ENCODE results near the gene SPATA31D4.
A peak's percentile ranks its signal among the peaks of the same experiment; 100 is the strongest.

The SPATA31D4 gene

DNA sequence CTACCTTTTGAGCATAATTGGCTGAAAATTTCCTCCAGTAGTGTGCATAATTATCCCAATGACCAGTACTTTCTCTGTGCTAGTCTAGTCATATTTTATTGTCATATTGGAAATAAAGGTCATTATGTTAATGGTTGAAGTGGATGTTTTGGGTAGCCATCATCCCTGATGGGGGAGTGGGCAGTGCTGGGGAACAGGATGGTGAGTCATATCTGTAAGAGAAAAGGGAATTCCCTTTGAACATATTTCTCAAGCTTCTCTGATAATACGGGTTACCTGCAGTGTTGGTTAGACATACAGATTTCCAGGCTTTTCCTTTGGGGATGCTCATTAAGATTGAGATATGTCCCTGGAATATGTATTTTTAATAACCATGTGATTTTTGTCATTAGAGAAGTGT, 33.3 kb upstream of the SPATA31D4 start:
- TF ChIP-seq, protein P1, sequence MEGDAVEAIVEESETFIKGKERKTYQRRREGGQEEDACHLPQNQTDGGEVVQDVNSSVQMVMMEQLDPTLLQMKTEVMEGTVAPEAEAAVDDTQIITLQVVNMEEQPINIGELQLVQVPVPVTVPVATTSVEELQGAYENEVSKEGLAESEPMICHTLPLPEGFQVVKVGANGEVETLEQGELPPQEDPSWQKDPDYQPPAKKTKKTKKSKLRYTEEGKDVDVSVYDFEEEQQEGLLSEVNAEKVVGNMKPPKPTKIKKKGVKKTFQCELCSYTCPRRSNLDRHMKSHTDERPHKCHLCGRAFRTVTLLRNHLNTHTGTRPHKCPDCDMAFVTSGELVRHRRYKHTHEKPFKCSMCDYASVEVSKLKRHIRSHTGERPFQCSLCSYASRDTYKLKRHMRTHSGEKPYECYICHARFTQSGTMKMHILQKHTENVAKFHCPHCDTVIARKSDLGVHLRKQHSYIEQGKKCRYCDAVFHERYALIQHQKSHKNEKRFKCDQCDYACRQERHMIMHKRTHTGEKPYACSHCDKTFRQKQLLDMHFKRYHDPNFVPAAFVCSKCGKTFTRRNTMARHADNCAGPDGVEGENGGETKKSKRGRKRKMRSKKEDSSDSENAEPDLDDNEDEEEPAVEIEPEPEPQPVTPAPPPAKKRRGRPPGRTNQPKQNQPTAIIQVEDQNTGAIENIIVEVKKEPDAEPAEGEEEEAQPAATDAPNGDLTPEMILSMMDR (IDR thresholded peaks at IDR 0.05) = no peak
- no peak overlapping the region for H3K27ac ChIP-seq
- no peak overlapping the region for H3K4me3 ChIP-seq
- no peak for DNase-seq (ENCODE audit: low spot score)

DNA sequence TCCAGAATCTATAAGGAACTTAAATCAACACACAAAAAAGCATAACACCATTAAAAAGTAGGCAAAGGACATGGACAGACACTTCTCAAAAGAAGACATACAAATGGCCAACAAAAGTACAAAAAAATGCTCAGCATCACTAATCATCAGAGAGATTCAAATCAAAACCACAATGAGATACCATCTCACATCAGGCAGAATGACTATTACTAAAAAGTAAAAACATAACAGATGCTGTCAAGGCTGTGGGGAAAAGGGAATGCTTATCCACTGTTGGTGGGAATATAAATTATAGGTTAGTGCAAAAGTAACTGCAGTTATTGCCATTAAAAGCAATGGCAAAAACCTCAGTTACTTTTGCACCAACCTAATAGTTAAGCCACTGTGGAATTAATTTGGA, 32.2 kb upstream of the SPATA31D4 start:
- no peak overlapping the region for H3K27ac ChIP-seq
- TF ChIP-seq, protein P1 (IDR thresholded peaks at IDR 0.05) = no peak
- no peak for DNase-seq (ENCODE audit: low spot score)
- H3K4me3 ChIP-seq = no peak overlapping the region

DNA sequence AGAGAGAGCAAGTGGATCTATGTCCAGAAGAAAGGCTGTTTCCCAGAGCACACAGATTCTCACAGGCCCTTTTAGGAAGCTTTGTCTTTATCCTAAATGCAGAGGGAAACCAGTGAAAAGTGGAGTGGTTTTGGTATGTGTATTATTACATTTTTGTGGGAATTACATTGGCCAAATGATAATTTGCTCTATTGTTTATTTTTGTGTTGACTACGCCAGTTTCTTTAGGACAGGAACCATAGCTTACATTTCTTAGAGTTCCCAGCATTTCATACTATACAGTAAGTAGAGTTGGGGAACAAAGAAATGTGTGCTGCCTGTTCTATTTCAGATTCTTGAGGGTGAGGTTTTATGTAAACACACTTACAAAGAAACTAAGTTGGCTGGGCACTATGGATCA, 29.4 kb upstream of the SPATA31D4 start:
- no peak for DNase-seq (ENCODE audit: low spot score)
- H3K4me3 ChIP-seq = no peak overlapping the region
- TF ChIP-seq, protein P1 (IDR thresholded peaks at IDR 0.05) = no peak
- H3K27ac ChIP-seq = no peak overlapping the region

DNA sequence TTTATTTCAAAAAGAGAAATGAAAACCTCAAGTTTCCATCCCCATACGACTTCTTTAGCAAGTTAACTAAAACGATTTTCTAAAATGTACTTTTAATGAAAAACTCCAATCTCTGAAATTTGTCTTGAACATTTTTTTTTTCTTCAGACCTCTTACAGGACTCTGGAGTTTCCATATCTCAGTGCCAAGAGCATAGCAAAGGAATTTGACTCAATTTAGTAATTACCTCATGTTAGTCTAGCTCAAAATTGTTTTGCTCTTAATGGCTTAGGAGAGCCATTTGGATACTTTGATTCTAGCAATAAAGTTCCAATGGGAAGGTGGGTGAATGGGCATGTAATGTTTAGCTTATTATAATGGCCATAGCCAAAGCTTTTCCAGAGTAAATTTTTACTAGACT, 26.0 kb upstream of the SPATA31D4 start:
- Histone ChIP-seq H3K27ac (peak overlapping the region in 1 of 2 donors; percentile 12), H3K4me3 (no peak overlapping the region)
- DNase-seq (ENCODE audit: low spot score) = no peak
- TF ChIP-seq, protein P1 (IDR thresholded peaks at IDR 0.05) = no peak

DNA sequence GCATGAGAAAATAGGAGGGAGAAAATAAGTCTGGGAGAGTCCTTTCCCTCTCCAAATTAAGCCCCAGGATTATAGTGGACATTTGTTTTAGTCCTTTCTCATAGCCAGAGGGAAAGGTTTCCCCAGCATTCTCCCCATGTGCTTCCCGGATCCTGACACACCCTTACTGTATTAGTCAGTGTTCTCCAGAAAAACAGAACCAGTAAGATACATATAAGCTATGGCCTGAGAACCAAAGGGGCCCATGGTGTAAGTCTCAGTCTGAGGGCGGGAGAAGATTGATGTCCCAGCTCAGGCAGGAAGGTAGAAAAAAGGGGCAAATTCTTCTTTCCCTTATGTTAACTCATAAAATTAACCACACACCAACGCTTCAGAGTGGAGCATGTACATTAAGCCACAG, 25.6 kb upstream of the SPATA31D4 start:
- Histone ChIP-seq H3K27ac (peak overlapping the region in 1 of 2 donors; percentile 12), H3K4me3 (no peak overlapping the region)
- TF ChIP-seq, protein P1 (IDR thresholded peaks at IDR 0.05) = no peak
- no peak for DNase-seq (ENCODE audit: low spot score)

GRCh38 chr9:81906671-81907070, 21.6 kb upstream of the SPATA31D4 start:
- Histone ChIP-seq H3K4me3 (no peak overlapping the region), H3K27ac (no peak overlapping the region)
- TF ChIP-seq, protein P1 (IDR thresholded peaks at IDR 0.05) = no peak
- no peak for DNase-seq (ENCODE audit: low spot score)

- no peak for DNase-seq (ENCODE audit: low spot score)
- TF ChIP-seq, protein P1 (IDR thresholded peaks at IDR 0.05) = no peak
- no peak overlapping the region for H3K4me3 ChIP-seq
- no peak overlapping the region for H3K27ac ChIP-seq
Measured at GRCh38 chr9:81912135-81912534, 16.1 kb upstream of the SPATA31D4 start.

All from coronary artery (tissue), 2 donors.